ENCODE results near the gene CLDN1.

Gene CLDN1

GRCh38 chr3:190308154-190308553 lies 14.1 kb downstream of the CLDN1 start:
- no peak for TF ChIP-seq CTCF (IDR thresholded peaks at IDR 0.05; ENCODE audit: low read depth, low read length)
- TF ChIP-seq MYC (IDR thresholded peaks at IDR 0.05; ENCODE audit: low read depth, low read length), result no peak
- TF ChIP-seq MAX (IDR thresholded peaks at IDR 0.05; ENCODE audit: low read depth, low read length), result no peak
- no peak for TF ChIP-seq POLR2A (IDR thresholded peaks at IDR 0.05; ENCODE audit: extremely low read depth, insufficient read length)
- no peak for DNase-seq (ENCODE audit: low read depth)
- no peak overlapping the region for H3K4me3 ChIP-seq (ENCODE audit: low read depth, low read length)

GRCh38 chr3:190307164-190307545 lies 15.1 kb downstream of the CLDN1 start:
- DNase-seq (ENCODE audit: low read depth), result no peak

GRCh38 chr3:190306513-190307163 lies 15.6 kb downstream of the CLDN1 start:
- H3K4me3 ChIP-seq (ENCODE audit: low read depth, low read length), result no peak overlapping the region
- DNase-seq (ENCODE audit: low read depth), result no peak
- TF ChIP-seq POLR2A (IDR thresholded peaks at IDR 0.05; ENCODE audit: extremely low read depth, insufficient read length) (no peak), CTCF (IDR thresholded peaks at IDR 0.05; ENCODE audit: low read depth, low read length) (no peak), MYC (IDR thresholded peaks at IDR 0.05; ENCODE audit: low read depth, low read length) (no peak), MAX (IDR thresholded peaks at IDR 0.05; ENCODE audit: low read depth, low read length) (no peak)

More at GRCh38 chr3:190307164-190307545, 15.1 kb downstream of the CLDN1 start:
- TF ChIP-seq MYC (IDR thresholded peaks at IDR 0.05; ENCODE audit: low read depth, low read length), result no peak
- no peak for TF ChIP-seq POLR2A (IDR thresholded peaks at IDR 0.05; ENCODE audit: extremely low read depth, insufficient read length)
- no peak for TF ChIP-seq CTCF (IDR thresholded peaks at IDR 0.05; ENCODE audit: low read depth, low read length)
- TF ChIP-seq MAX (IDR thresholded peaks at IDR 0.05; ENCODE audit: low read depth, low read length), result no peak
- no peak overlapping the region for H3K4me3 ChIP-seq (ENCODE audit: low read depth, low read length)

- TF ChIP-seq MYC (IDR thresholded peaks at IDR 0.05; ENCODE audit: low read depth, low read length) (no peak), POLR2A (IDR thresholded peaks at IDR 0.05; ENCODE audit: extremely low read depth, insufficient read length) (no peak), MAX (IDR thresholded peaks at IDR 0.05; ENCODE audit: low read depth, low read length) (no peak), CTCF (IDR thresholded peaks at IDR 0.05; ENCODE audit: low read depth, low read length) (no peak)
- H3K4me3 ChIP-seq (ENCODE audit: low read depth, low read length), result no peak overlapping the region
These were observed 16.2 kb downstream of the CLDN1 start for GRCh38 chr3:190306026-190306425.

GRCh38 chr3:190305406-190305805 lies 16.8 kb downstream of the CLDN1 start:
- no peak overlapping the region for H3K4me3 ChIP-seq (ENCODE audit: low read depth, low read length)
- no peak for TF ChIP-seq MAX (IDR thresholded peaks at IDR 0.05; ENCODE audit: low read depth, low read length)
- TF ChIP-seq MYC (IDR thresholded peaks at IDR 0.05; ENCODE audit: low read depth, low read length), result no peak
- no peak for TF ChIP-seq POLR2A (IDR thresholded peaks at IDR 0.05; ENCODE audit: extremely low read depth, insufficient read length)
- TF ChIP-seq CTCF (IDR thresholded peaks at IDR 0.05; ENCODE audit: low read depth, low read length), result no peak
- DNase-seq (ENCODE audit: low read depth), result no peak

More at GRCh38 chr3:190306026-190306425, 16.2 kb downstream of the CLDN1 start:
- DNase-seq (ENCODE audit: low read depth), result no peak
